GM23338 (cell line): ENCODE measurements around the gene XYLT1. TPM values are rescaled to one million over a fixed set of nuclear protein-coding genes. Genes with fewer than 3 reads are reported as not detected.

ENCODE experiments used
- ATAC-seq: fragments of 200-7000 bp; cut with Tn5 transposase; 3 replicates; pipeline ENCODE4 v1.9.1; 2020
- DNase-seq: peaks from one replicate; pipeline ENCODE4 v3.0.0-alpha.2; 2015; ENCODE audit warnings: low spot score
- H2AFZ ChIP-seq: fragments of 200-600 bp; sonication (generic); 2 replicates; pipeline ENCODE4 v1.8.0; 2016; ENCODE audit warnings: antibody characterized with exemption, mild to moderate bottlenecking, moderate library complexity
- H3F3A ChIP-seq: fragments of 200-600 bp; sonication (generic); replicated peaks from 2 replicates; pipeline ENCODE4 v1.8.0; 2017; ENCODE audit warnings: antibody characterized with exemption, mixed run types, low read depth
- H3K27ac ChIP-seq: fragments of 200-600 bp; sonication (generic); 2 replicates; pipeline ENCODE4 v1.6.1; 2016; ENCODE audit warnings: low read depth
- H3K27me3 ChIP-seq: fragments of 200-600 bp; sonication (generic); 2 replicates; pipeline ENCODE4 v1.8.0; 2016; ENCODE audit warnings: mild to moderate bottlenecking, mixed run types, moderate library complexity; ENCODE audit not compliant: insufficient read depth
- H3K36me3 ChIP-seq: fragments of 200-600 bp; sonication (generic); 2 replicates; pipeline ENCODE4 v1.8.0; 2016; ENCODE audit warnings: mild to moderate bottlenecking; ENCODE audit not compliant: insufficient read depth
- H3K4me1 ChIP-seq: fragments of 200-600 bp; sonication (generic); 2 replicates; pipeline ENCODE4 v1.8.0; 2016; ENCODE audit warnings: mild to moderate bottlenecking, moderate library complexity; ENCODE audit not compliant: insufficient read depth
- H3K4me2 ChIP-seq: fragments of 200-600 bp; sonication (generic); 2 replicates; pipeline ENCODE4 v1.7.1; 2017; ENCODE audit warnings: mixed run types
- H3K4me3 ChIP-seq: fragments of 200-600 bp; sonication (generic); 2 replicates; pipeline ENCODE4 v1.6.1; 2016; ENCODE audit warnings: mixed run types
- H3K79me2 ChIP-seq: fragments of 200-600 bp; sonication (generic); replicated peaks from 2 replicates; pipeline ENCODE4 v1.8.0; 2017; ENCODE audit warnings: mild to moderate bottlenecking; ENCODE audit not compliant: insufficient read depth
- H3K9me2 ChIP-seq: fragments of 200-600 bp; sonication (generic); 2 replicates; pipeline ENCODE4 v1.8.0; 2017; ENCODE audit not compliant: insufficient read depth
- H4K20me1 ChIP-seq: fragments of 200-600 bp; sonication (generic); replicated peaks from 2 replicates; pipeline ENCODE4 v1.8.0; 2017; ENCODE audit warnings: mild to moderate bottlenecking; ENCODE audit not compliant: insufficient read depth
- H3K27ac Mint-ChIP-seq: 2 replicates; pipeline ENCODE4 v1.8.0; 2020; ENCODE audit warnings: inconsistent platforms, mild to moderate bottlenecking, moderate library complexity, mixed read lengths
- H3K27me3 Mint-ChIP-seq: 3 replicates; pipeline ENCODE4 v1.8.0; 2022; ENCODE audit warnings: low read depth, mild to moderate bottlenecking, moderate library complexity, mixed read lengths, inconsistent platforms; ENCODE audit not compliant: insufficient read depth, poor library complexity
- H3K36me3 Mint-ChIP-seq: 3 replicates; pipeline ENCODE4 v1.8.0; 2021; ENCODE audit warnings: low read depth, mild to moderate bottlenecking, inconsistent platforms, moderate library complexity, mixed read lengths
- H3K4me1 Mint-ChIP-seq: 3 replicates; pipeline ENCODE4 v1.8.0; 2020; ENCODE audit warnings: mild to moderate bottlenecking, inconsistent platforms, mixed read lengths
- H3K4me3 Mint-ChIP-seq: 3 replicates; pipeline ENCODE4 v1.8.0; 2021; ENCODE audit warnings: moderate library complexity, mild to moderate bottlenecking, inconsistent platforms, mixed read lengths
- H3K9me3 Mint-ChIP-seq: 3 replicates; pipeline ENCODE4 v1.8.0; 2020; ENCODE audit warnings: moderate library complexity, mild to moderate bottlenecking, inconsistent platforms, mixed read lengths
- NANOG ChIP-seq: IDR thresholded peaks from 2 replicates; pipeline ENCODE4 v1.6.1; 2016; ENCODE audit warnings: antibody characterized with exemption, borderline replicate concordance
- ZNF114 ChIP-seq: fragments of 250-450 bp; sonication (Bioruptor Pico); IDR thresholded peaks from 2 replicates; pipeline ENCODE4 v1.5.0; 2020; ENCODE audit warnings: mild to moderate bottlenecking, moderate library complexity
- polyA plus RNA-seq: library from polyadenylated mRNA; unstranded; fragments of >200 nt; fragmentation: Nextera tagmentation; extraction: Ambion mirVana; gene quantifications from 2 replicates; pipeline ENCODE4 v1.2.1, GENCODE V29; 2016
- total RNA-seq: library from RNA; depleted of rRNA; stranded (reverse); fragments of >200 nt; shearing (Covaris generic); gene quantifications from 2 replicates; pipeline ENCODE4 v1.2.3, GENCODE V29; 2014
- TF ChIP-seq, protein P1 (sequence below): IDR thresholded peaks from one replicate; pipeline ENCODE4 v1.6.1; 2018; ENCODE audit warnings: antibody characterized with exemption; ENCODE audit not compliant: unreplicated experiment
- TF ChIP-seq, protein P2 (sequence below), 2 experiments: fragments of 200-600 bp in 1 of 2; sonication (generic) in 1 of 2; conservative IDR thresholded peaks; 2 replicates each; pipeline versions ENCODE4 v1.5.1 to v1.6.1; 2016 to 2017; ENCODE audit warnings: antibody characterized with exemption in 2 of 2, low read depth in 2 of 2, mild to moderate bottlenecking in 2 of 2, moderate library complexity in 1 of 2

Gene XYLT1
- total and polyA plus RNA-seq, 2 experiments from 2014 or later, result 3.5 to 24.7 TPM

DNA sequence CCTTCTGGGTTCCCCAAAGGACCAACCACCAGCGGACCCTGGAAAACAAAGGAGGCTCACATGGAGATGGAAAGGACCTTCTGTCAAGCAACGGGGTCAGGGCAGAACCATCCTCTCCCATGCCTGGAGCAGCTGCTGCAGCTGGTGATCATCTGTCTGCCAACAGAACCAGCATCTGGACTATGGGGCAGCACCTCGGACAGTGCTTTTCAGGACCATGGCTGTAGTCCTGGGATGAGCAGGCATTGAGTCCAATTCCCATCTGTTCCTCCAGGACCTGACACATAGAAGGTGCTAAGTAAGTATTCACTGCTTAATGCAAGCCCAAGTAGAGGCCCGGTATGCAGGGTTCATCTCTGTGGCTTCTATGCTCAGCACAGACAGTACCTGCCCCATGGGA, 304.7 kb downstream of the XYLT1 start:
- no peaks in the 10 kb centered on the region for H3F3A ChIP-seq
- H2AFZ ChIP-seq, result no peak overlapping the region
- no peaks in the 10 kb centered on the region for H3K79me2 ChIP-seq
- H3K4me2 ChIP-seq, result no peak overlapping the region
- no peaks in the 10 kb centered on the region for H3K36me3 ChIP-seq
- no peaks in the 10 kb centered on the region for H3K27me3 ChIP-seq
- Mint-ChIP-seq H3K4me1 (peaks cover 9% of the 10 kb centered on the region), H3K36me3 (peaks cover 3% of the 10 kb centered on the region; the same call in 2 of the 3 replicates), H3K9me3 (no peaks in the 10 kb centered on the region), H3K4me3 (no peak overlapping the region), H3K27ac (no peak overlapping the region), H3K27me3 (peaks cover 2% of the 10 kb centered on the region)
- H3K4me3 ChIP-seq, result no peak overlapping the region
- H3K27ac ChIP-seq, result no peak overlapping the region
- no peak for ATAC-seq
- DNase-seq, result no peak
- H4K20me1 ChIP-seq, result 0 out of 2 replicates have a peak, but pooled peaks cover 9% of the 10 kb centered on the region
- no peaks in the 10 kb centered on the region for H3K9me2 ChIP-seq
- TF ChIP-seq, protein P1, sequence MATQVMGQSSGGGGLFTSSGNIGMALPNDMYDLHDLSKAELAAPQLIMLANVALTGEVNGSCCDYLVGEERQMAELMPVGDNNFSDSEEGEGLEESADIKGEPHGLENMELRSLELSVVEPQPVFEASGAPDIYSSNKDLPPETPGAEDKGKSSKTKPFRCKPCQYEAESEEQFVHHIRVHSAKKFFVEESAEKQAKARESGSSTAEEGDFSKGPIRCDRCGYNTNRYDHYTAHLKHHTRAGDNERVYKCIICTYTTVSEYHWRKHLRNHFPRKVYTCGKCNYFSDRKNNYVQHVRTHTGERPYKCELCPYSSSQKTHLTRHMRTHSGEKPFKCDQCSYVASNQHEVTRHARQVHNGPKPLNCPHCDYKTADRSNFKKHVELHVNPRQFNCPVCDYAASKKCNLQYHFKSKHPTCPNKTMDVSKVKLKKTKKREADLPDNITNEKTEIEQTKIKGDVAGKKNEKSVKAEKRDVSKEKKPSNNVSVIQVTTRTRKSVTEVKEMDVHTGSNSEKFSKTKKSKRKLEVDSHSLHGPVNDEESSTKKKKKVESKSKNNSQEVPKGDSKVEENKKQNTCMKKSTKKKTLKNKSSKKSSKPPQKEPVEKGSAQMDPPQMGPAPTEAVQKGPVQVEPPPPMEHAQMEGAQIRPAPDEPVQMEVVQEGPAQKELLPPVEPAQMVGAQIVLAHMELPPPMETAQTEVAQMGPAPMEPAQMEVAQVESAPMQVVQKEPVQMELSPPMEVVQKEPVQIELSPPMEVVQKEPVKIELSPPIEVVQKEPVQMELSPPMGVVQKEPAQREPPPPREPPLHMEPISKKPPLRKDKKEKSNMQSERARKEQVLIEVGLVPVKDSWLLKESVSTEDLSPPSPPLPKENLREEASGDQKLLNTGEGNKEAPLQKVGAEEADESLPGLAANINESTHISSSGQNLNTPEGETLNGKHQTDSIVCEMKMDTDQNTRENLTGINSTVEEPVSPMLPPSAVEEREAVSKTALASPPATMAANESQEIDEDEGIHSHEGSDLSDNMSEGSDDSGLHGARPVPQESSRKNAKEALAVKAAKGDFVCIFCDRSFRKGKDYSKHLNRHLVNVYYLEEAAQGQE, result peak; percentile 76
- TF ChIP-seq, protein P2, sequence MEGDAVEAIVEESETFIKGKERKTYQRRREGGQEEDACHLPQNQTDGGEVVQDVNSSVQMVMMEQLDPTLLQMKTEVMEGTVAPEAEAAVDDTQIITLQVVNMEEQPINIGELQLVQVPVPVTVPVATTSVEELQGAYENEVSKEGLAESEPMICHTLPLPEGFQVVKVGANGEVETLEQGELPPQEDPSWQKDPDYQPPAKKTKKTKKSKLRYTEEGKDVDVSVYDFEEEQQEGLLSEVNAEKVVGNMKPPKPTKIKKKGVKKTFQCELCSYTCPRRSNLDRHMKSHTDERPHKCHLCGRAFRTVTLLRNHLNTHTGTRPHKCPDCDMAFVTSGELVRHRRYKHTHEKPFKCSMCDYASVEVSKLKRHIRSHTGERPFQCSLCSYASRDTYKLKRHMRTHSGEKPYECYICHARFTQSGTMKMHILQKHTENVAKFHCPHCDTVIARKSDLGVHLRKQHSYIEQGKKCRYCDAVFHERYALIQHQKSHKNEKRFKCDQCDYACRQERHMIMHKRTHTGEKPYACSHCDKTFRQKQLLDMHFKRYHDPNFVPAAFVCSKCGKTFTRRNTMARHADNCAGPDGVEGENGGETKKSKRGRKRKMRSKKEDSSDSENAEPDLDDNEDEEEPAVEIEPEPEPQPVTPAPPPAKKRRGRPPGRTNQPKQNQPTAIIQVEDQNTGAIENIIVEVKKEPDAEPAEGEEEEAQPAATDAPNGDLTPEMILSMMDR (conservative IDR thresholded peaks at IDR 0.05; ENCODE audit: low read depth in 2 of 2), result no peak
- peaks cover 20% of the 10 kb centered on the region for H3K4me1 ChIP-seq

DNA sequence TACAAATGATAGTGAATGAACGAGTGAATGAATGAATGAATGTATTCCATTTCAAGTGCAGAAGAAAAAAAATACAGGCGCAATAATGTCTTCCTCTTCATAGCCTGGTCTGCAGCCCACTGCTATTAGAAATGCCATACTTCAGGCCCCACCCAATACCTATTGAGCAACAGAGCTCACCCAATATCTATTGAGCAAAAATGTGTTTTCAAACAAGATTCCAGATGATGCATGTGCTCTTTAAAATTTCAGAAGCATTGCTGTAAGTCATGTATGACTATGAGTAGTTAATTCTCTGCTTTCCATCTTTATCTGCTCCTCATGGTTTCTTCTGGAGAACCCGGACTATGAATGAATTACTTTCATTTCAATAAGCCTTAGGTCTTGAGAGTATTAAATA, 308.2 kb downstream of the XYLT1 start:
- H2AFZ ChIP-seq, result no peak overlapping the region
- no peak overlapping the region for H3K4me3 Mint-ChIP-seq
- H3K27me3 ChIP-seq, result no peaks in the 10 kb centered on the region
- no peak overlapping the region for H3K27ac ChIP-seq
- H3K9me2 ChIP-seq, result no peaks in the 10 kb centered on the region
- peaks cover 6% of the 10 kb centered on the region; the same call in 1 of the 3 replicates for H3K36me3 Mint-ChIP-seq
- peaks cover 2% of the 10 kb centered on the region for H3K27me3 Mint-ChIP-seq
- no peak for TF ChIP-seq NANOG
- TF ChIP-seq ZNF114, result no peak
- TF ChIP-seq, protein P2 (conservative IDR thresholded peaks at IDR 0.05; ENCODE audit: low read depth in 2 of 2), result no peak
- H3K4me3 ChIP-seq, result no peak overlapping the region
- H3K9me3 Mint-ChIP-seq, result no peaks in the 10 kb centered on the region
- 0 out of 2 replicates have a peak, but pooled peaks cover 3% of the 10 kb centered on the region for H3F3A ChIP-seq
- H3K27ac Mint-ChIP-seq, result no peak overlapping the region
- 0 out of 2 replicates have a peak, but pooled peaks cover 9% of the 10 kb centered on the region for H4K20me1 ChIP-seq
- peaks cover 30% of the 10 kb centered on the region for H3K4me1 ChIP-seq
- no peak for DNase-seq
- H3K4me2 ChIP-seq, result peak overlapping the region; percentile 80; the same call in 1 of the 2 replicates
- ATAC-seq, result no peak
- peaks cover 26% of the 10 kb centered on the region for H3K4me1 Mint-ChIP-seq
- no peaks in the 10 kb centered on the region for H3K36me3 ChIP-seq
- no peaks in the 10 kb centered on the region for H3K79me2 ChIP-seq
